ENCODE measurements around the gene FRMD8. TPM values are rescaled to one million over a fixed set of nuclear protein-coding genes. Genes with fewer than 3 reads are reported as not detected.

Gene FRMD8
- total and polyA plus RNA-seq, 9 of the 15 experiments (the other 6 are each of a cell fraction or from before 2014, with no cell fraction given), result 4.5 to 54.5 (median 15.8) TPM

GRCh38 chr11:65419772-65420481 lies 33.5 kb downstream of the FRMD8 start (continued):
- TF ChIP-seq, protein P1, sequence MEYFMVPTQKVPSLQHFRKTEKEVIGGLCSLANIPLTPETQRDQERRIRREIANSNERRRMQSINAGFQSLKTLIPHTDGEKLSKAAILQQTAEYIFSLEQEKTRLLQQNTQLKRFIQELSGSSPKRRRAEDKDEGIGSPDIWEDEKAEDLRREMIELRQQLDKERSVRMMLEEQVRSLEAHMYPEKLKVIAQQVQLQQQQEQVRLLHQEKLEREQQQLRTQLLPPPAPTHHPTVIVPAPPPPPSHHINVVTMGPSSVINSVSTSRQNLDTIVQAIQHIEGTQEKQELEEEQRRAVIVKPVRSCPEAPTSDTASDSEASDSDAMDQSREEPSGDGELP (CRISPR knock-in tag; IDR thresholded peaks at IDR 0.05; ENCODE audit: borderline replicate concordance), result peak; percentile 74; the same call in 1 of the 2 replicates
- TF ChIP-seq U2AF2 (optimal IDR thresholded peaks at IDR 0.05; ENCODE audit: low read depth, low read length), result no peak
- TF ChIP-seq POLR2A (conservative IDR thresholded peaks at IDR 0.05), result peak; percentile 79
- TF ChIP-seq FOXJ2 (tag; IDR thresholded peaks at IDR 0.05), result peak; percentile 49; the same call in 1 of the 2 replicates
- peak; percentile 24; the same call in 1 of the 2 replicates for TF ChIP-seq LEF1 (IDR thresholded peaks at IDR 0.05)
- TF ChIP-seq PML (IDR thresholded peaks at IDR 0.05; ENCODE audit: low read length), result peak; percentile 34
- TF ChIP-seq JUND (IDR thresholded peaks at IDR 0.05; ENCODE audit: borderline replicate concordance, low read depth, low read length), result peak; percentile 42; the same call in 1 of the 2 replicates
- peak; percentile 16; the same call in 1 of the 3 replicates for TF ChIP-seq JUND (tag; IDR thresholded peaks at IDR 0.05; ENCODE audit: borderline replicate concordance, low read depth, low read length)
- no peak for TF ChIP-seq ID3 (CRISPR knock-in tag; IDR thresholded peaks at IDR 0.05)
- 0 out of 2 replicates have a peak, but pooled peaks have one; percentile 12 for TF ChIP-seq ID3 (tag; IDR thresholded peaks at IDR 0.05)
- TF ChIP-seq AFF1 (IDR thresholded peaks at IDR 0.05; ENCODE audit: low read depth in 1 of 2, partially characterized antibody in 2 of 2), result peak in 1 of 2 experiments; percentile 77
- TF ChIP-seq FOXK2 (conservative IDR thresholded peaks at IDR 0.05 in 1 of 2, IDR thresholded peaks at IDR 0.05 in 1 of 2; ENCODE audit: low read depth in 2 of 2), result peak in 1 of 2 experiments; percentile 55; a peak in 3 of 4 replicates
- no peak for TF ChIP-seq SRSF3 (IDR thresholded peaks at IDR 0.05; ENCODE audit: insufficient read depth, low read length)
- TF ChIP-seq NCOA4 (IDR thresholded peaks at IDR 0.05; ENCODE audit: partially characterized antibody), result no peak
- TF ChIP-seq YBX1 (IDR thresholded peaks at IDR 0.05), result no peak
- TF ChIP-seq CXXC5 (CRISPR knock-in tag; IDR thresholded peaks at IDR 0.05), result peak; percentile 53
- peak; percentile 61; the same call in 1 of the 2 replicates for TF ChIP-seq EP300 (IDR thresholded peaks at IDR 0.05; ENCODE audit: low read length)
- TF ChIP-seq, protein P2, sequence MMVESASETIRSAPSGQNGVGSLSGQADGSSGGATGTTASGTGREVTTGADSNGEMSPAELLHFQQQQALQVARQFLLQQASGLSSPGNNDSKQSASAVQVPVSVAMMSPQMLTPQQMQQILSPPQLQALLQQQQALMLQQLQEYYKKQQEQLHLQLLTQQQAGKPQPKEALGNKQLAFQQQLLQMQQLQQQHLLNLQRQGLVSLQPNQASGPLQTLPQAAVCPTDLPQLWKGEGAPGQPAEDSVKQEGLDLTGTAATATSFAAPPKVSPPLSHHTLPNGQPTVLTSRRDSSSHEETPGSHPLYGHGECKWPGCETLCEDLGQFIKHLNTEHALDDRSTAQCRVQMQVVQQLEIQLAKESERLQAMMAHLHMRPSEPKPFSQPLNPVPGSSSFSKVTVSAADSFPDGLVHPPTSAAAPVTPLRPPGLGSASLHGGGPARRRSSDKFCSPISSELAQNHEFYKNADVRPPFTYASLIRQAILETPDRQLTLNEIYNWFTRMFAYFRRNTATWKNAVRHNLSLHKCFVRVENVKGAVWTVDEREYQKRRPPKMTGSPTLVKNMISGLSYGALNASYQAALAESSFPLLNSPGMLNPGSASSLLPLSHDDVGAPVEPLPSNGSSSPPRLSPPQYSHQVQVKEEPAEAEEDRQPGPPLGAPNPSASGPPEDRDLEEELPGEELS (CRISPR knock-in tag; IDR thresholded peaks at IDR 0.05; ENCODE audit: borderline replicate concordance), result no peak
- peak; percentile 72 for TF ChIP-seq POLR2AphosphoS5 (IDR thresholded peaks at IDR 0.05; ENCODE audit: control insufficient read depth, insufficient read depth, low read depth, low read length)

Data from K562 (cell line).